Measurements from ENCODE around the gene SMAD5. TPM values are rescaled to one million over a fixed set of nuclear protein-coding genes. Genes with fewer than 3 reads are reported as not detected.

Gene SMAD5
- total and polyA plus RNA-seq, 2 of the 13 experiments (the other 11 are each of a cell fraction or from before 2014, with no cell fraction given), result 27.2 to 48.5 TPM

DNA sequence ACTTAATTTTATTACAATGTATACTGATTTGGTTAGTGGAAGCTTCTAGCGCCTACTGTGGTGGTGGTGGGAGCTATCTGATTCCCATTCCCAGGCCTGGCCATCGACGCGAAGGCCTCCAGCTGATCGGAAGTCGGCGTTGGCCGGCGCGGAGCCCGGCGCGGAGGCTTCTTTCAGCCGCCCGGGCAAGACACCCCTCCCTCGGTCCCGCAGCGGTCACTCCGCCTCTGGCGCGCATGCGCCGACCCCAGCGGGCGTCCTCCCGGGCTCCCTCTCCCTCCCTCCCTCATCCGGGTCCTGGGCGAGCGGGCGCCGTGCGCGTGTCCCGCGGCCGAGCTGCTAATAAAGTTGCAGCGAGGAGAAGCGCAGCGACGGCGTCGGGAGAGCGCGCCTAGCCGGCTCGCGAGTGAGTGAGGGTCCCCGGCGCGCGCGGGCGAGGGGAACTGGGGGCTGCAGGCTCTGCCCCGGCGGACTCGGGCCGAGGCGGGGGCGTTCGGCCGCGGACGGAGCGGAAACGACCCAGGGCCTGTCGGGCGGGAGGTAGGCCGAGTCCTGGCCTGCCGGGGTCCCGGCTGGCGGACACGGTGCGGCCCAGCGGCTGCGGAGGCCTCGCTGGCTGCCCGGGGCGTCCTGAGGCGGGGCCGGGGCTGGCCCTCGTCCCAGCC is at the start of gene SMAD5 (continued):
- TF ChIP-seq, protein P1, sequence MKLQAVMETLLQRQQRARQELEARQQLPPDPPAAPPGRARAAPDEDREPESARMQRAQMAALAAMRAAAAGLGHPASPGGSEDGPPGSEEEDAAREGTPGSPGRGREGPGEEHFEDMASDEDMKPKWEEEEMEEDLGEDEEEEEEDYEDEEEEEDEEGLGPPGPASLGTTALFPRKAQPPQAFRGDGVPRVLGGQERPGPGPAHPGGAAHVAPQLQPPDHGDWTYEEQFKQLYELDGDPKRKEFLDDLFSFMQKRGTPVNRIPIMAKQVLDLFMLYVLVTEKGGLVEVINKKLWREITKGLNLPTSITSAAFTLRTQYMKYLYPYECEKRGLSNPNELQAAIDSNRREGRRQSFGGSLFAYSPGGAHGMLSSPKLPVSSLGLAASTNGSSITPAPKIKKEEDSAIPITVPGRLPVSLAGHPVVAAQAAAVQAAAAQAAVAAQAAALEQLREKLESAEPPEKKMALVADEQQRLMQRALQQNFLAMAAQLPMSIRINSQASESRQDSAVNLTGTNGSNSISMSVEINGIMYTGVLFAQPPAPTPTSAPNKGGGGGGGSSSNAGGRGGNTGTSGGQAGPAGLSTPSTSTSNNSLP (IDR thresholded peaks at IDR 0.05; ENCODE audit: low read depth, low read length), result no peak
- TF ChIP-seq ZIK1 (CRISPR knock-in tag; IDR thresholded peaks at IDR 0.05; ENCODE audit: borderline replicate concordance, low read depth), result 0 out of 2 replicates have a peak, but pooled peaks have one; percentile 33
- peak; percentile 68; the same call in 1 of the 2 replicates for TF ChIP-seq CBFB (CRISPR knock-in tag; IDR thresholded peaks at IDR 0.05)
- peak; percentile 94; the same call in 1 of the 2 replicates for TF ChIP-seq ZNF431 (CRISPR knock-in tag; IDR thresholded peaks at IDR 0.05; ENCODE audit: borderline replicate concordance, low read depth)
- TF ChIP-seq, protein P2, sequence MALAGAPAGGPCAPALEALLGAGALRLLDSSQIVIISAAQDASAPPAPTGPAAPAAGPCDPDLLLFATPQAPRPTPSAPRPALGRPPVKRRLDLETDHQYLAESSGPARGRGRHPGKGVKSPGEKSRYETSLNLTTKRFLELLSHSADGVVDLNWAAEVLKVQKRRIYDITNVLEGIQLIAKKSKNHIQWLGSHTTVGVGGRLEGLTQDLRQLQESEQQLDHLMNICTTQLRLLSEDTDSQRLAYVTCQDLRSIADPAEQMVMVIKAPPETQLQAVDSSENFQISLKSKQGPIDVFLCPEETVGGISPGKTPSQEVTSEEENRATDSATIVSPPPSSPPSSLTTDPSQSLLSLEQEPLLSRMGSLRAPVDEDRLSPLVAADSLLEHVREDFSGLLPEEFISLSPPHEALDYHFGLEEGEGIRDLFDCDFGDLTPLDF (CRISPR knock-in tag; IDR thresholded peaks at IDR 0.05), result peak; percentile 73; the same call in 1 of the 2 replicates
- TF ChIP-seq, protein P3, sequence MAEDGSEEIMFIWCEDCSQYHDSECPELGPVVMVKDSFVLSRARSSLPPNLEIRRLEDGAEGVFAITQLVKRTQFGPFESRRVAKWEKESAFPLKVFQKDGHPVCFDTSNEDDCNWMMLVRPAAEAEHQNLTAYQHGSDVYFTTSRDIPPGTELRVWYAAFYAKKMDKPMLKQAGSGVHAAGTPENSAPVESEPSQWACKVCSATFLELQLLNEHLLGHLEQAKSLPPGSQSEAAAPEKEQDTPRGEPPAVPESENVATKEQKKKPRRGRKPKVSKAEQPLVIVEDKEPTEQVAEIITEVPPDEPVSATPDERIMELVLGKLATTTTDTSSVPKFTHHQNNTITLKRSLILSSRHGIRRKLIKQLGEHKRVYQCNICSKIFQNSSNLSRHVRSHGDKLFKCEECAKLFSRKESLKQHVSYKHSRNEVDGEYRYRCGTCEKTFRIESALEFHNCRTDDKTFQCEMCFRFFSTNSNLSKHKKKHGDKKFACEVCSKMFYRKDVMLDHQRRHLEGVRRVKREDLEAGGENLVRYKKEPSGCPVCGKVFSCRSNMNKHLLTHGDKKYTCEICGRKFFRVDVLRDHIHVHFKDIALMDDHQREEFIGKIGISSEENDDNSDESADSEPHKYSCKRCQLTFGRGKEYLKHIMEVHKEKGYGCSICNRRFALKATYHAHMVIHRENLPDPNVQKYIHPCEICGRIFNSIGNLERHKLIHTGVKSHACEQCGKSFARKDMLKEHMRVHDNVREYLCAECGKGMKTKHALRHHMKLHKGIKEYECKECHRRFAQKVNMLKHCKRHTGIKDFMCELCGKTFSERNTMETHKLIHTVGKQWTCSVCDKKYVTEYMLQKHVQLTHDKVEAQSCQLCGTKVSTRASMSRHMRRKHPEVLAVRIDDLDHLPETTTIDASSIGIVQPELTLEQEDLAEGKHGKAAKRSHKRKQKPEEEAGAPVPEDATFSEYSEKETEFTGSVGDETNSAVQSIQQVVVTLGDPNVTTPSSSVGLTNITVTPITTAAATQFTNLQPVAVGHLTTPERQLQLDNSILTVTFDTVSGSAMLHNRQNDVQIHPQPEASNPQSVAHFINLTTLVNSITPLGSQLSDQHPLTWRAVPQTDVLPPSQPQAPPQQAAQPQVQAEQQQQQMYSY (CRISPR knock-in tag; IDR thresholded peaks at IDR 0.05), result 0 out of 2 replicates have a peak, but pooled peaks have one; percentile 15
- peak; percentile 71; the same call in 2 of the 3 replicates for TF ChIP-seq MXI1 (IDR thresholded peaks at IDR 0.05; ENCODE audit: borderline replicate concordance, low read depth, low read length)
- peak; percentile 99 for TF ChIP-seq KDM2A (CRISPR knock-in tag; IDR thresholded peaks at IDR 0.05; ENCODE audit: borderline replicate concordance, low read depth)
- peak; percentile 86; the same call in 1 of the 2 replicates for TF ChIP-seq FOXK1 (CRISPR knock-in tag; IDR thresholded peaks at IDR 0.05; ENCODE audit: borderline replicate concordance, low read depth)
- peak; percentile 92; the same call in 1 of the 2 replicates for TF ChIP-seq HOXA9 (CRISPR knock-in tag; IDR thresholded peaks at IDR 0.05; ENCODE audit: borderline replicate concordance)
- TF ChIP-seq ZNF382 (CRISPR knock-in tag; IDR thresholded peaks at IDR 0.05; ENCODE audit: borderline replicate concordance), result no peak
- no peak for TF ChIP-seq ZNF737 (CRISPR knock-in tag; IDR thresholded peaks at IDR 0.05; ENCODE audit: borderline replicate concordance)
- TF ChIP-seq, protein P4, sequence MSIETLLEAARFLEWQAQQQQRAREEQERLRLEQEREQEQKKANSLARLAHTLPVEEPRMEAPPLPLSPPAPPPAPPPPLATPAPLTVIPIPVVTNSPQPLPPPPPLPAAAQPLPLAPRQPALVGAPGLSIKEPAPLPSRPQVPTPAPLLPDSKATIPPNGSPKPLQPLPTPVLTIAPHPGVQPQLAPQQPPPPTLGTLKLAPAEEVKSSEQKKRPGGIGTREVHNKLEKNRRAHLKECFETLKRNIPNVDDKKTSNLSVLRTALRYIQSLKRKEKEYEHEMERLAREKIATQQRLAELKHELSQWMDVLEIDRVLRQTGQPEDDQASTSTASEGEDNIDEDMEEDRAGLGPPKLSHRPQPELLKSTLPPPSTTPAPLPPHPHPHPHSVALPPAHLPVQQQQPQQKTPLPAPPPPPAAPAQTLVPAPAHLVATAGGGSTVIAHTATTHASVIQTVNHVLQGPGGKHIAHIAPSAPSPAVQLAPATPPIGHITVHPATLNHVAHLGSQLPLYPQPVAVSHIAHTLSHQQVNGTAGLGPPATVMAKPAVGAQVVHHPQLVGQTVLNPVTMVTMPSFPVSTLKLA (IDR thresholded peaks at IDR 0.05), result 0 out of 2 replicates have a peak, but pooled peaks have one; percentile 11
- TF ChIP-seq NR2F2 (IDR thresholded peaks at IDR 0.05; ENCODE audit: borderline replicate concordance, low read depth), result peak; percentile 21; the same call in 1 of the 2 replicates
- TF ChIP-seq, protein P5, sequence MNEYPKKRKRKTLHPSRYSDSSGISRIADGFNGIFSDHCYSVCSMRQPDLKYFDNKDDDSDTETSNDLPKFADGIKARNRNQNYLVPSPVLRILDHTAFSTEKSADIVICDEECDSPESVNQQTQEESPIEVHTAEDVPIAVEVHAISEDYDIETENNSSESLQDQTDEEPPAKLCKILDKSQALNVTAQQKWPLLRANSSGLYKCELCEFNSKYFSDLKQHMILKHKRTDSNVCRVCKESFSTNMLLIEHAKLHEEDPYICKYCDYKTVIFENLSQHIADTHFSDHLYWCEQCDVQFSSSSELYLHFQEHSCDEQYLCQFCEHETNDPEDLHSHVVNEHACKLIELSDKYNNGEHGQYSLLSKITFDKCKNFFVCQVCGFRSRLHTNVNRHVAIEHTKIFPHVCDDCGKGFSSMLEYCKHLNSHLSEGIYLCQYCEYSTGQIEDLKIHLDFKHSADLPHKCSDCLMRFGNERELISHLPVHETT (CRISPR knock-in tag; conservative IDR thresholded peaks at IDR 0.05), result peak; percentile 83

Data from HepG2 (cell line).